EH (cell line): Measurements from ENCODE around the gene GNB5.
A peak's percentile ranks its signal among the peaks of the same experiment; 100 is the strongest.
"Not testable (repeated sequence)": the region's sequence is repeated elsewhere in the genome, so short reads cannot be mapped to it uniquely, and the experiment has no call there.

Experiments used
- DNase-seq: peaks from one replicate; pipeline ENCODE4 v3.0.0-alpha.2; 2015; ENCODE audit warnings: low read depth

Gene GNB5

DNA sequence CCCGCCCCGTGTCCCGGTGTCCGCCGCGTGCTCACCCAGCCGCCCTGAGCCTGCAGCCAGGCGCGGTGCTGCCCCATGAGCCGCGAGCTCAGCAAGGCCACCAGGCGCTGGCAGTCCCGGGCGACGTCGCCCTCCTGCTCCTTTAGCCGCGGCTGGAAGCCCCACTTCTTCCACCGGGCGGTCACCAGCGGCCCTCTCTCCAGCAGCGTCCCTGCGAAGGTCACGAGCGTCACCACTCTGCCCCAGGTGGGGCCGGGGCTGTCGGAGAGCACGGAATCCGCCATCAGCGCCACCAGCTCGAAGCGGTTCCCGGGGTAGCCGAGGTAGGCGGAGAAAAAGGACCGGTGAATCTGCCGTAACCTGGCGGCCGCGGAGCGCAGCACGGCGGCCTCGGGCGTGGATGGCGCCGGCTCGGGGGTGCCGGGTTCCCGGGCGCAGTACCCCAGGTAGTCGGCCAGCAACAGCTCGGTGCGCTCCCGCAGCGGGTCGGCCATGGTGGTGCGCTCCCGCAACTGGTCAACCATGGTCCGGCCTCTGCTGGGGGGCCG, 78.9 kb downstream of the GNB5 start:
- peak; percentile 31 for DNase-seq

DNA sequence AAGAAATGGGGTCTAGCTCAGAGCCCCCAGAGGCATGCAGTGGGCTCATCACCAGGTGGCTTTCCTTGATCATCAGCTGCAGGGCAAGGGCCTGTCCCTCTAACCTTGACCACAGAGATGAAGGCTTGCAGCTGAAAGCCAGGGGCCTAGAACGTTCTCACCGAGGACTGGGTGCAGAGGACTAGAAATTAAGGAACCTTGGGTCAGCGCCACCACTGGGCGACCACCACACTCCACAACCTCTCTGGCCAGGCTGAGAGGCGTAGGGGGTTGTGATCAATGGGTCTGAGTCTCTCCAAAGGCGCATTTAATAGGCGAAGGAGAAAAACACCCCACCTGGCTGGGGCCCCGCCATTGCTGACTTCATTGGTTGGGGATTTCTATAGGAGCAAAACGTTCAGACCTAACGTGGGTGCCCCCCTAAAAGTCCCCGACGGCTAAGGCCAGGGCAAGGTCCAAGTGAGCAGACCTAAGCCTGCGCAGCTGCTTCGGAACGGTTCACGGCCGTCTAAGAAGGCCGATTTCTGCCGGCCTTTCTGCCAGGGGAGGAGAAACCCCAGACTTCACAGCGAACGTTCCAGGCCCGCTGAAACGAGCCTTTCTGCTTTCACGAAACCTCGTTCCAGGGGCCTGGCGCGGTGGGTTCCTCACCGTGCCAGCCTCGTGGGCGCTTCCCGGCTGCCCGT, 79.5 kb downstream of the GNB5 start:
- no peak for DNase-seq

DNA sequence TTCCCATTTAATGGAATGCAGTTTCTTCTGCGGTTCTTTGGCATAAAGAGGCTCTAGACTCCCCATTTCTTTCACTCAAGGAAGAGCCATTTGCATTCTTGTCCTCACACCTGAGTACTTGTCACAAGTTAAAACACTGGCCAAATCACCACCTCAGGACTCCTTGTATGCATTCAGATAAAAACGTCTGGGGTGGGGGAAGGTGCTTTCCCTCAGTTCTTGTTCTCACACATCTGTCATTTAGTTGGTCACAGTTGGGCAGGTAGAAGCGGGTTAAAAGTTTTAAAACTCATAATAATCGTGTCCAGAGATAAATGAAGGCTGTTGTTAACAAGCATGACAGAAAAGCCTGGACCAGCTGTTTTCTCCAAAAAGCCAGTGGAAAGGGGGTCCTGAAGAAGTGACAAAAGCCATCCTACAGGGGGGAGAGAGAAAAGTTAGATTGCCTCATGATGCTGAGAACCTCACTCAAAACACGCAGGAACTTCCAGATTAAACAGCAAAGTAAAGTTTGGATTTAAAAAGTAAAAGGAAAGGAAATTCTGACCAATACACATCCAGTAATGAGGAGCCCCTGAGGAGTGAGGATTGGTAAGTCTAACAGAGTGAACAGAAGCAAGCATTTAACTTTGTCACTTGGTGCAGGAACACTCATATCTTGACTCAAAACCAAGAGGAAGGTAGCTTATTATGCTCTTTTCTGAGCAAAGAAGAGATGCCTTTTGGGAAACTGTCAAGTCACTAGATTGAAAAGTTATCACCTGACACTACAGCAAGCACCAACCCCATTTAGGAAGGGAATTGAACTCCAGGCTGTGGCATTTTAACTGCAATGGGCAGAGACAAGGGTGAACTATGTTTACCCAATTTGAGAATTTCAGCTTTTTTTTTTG, 81.4 kb downstream of the GNB5 start:
- no peak for DNase-seq

DNA sequence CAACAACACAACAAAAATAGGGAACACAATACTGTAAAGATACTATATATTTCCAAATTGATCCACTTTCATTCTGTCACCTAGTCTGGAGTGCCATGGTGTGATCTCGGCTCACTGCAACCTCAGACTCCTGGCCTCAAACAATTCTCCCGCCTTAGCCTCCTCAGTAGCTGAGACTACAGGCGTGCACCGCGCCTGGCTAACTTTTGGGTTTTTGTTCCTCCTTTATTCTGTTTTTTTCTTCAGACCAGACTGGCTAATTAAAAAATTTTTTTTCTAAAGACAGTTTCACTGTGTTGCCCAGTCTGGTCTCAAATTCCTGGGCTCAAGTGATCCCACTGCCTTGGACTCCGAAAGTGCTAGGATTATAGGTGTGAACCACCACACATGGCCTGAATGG, 84.0 kb downstream of the GNB5 start:
- no peak for DNase-seq

DNA sequence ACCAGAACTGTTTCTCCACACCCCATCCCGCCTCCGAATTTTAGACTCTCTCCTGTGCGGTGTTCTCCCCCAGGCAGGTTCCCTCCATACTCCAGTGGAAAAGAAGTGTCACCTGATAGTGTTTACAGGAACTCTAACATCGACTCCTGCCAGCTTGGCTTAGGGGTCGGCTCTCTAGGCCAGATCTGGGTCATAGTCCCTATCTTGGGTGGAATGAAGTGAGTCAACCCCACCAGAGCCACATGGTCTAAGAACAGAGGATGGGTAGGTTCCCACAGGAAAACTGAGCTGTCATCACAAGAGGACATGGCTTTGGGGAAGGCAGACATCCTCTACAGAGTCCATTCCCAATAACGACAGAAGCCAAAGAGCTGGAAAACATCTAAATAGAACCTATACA, 84.6 kb downstream of the GNB5 start:
- DNase-seq = no peak

DNA sequence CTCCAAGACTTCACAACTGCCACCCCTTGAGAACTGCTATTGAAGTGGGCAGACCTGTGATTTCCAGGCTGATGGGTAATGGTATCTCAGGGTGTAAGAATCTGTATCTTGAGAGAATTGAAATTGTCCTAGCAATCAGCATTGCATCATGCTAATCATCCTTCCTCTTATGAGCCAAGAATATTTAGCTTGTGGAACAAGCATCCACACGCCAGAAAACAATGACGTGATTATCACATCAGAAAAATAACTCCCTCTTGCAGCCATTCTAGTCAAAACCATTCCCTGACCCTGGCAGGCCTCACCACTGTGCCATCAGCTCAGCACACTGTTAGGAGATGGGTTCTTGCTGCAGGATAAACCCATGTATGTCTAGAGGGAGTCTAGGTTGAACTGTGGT, 85.3 kb downstream of the GNB5 start:
- no peak for DNase-seq

DNA sequence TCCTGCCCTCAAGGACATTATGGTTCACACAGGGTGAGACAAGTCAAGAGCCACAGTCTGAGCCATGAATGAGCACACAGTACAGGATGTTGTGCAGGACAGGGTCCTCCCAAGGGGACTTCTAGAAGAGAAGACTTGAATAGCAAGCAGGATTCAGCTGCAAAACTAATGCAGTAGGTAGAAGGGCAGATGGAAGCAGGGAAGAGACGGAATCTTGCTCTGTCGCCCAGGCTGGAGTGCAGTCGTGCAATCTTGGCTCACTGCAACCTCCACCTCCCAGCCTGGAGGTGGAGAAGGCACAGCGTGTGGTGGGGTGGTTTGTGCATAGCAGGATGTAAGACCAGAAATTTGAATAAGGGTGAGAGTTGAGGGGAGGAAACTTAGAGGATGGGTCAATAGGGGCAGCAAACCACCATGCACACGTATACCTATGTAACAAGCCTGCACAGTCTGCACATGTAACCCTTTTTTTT, 86.6 kb downstream of the GNB5 start:
- DNase-seq = no peak

DNA sequence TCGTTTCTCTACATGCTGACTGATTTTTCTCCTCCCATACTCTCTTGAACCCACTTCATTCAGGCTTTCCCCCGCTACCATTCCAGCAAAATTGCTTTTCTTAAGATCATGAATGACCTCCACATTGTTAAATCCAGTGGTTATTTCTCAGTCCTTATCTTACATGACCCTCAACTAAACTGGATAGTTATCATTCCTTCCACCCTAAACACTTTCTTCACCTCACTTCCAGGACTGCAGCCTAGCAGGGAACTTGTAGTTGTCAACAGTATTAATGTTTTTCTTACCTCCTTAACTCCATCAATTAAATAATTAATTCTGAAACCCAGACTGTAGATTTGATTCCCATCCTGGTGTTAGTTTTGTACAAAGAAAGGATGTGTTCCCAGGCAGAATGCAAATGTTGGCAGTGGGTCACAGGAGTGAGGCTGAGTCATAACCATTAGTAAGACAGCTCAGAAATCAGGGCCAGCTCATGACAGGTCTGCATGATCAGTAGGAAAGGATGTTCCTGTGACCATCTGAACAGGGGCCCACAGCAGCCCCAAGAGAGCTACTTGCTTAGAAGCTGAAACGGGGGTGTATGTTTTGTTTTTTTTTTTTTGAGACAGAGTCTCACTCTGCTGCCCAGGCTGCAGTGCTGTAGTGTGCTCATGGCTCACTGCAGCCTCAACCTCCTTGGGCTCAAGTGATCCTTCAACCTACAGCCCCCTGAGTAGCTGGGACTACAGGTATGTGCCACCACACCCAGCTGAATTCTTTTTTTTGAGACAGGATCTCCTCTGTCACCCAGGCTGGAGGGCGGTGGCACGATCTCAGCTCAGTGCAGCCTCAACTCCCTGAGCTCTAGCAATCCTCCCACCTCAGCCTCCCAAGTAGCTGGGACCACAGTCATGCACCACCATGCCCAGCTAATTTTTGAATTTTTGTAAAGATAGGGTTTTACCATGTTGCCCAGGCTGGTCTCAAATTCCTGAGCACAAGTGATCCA, 87.7 kb downstream of the GNB5 start:
- peak; percentile 96 for DNase-seq

DNA sequence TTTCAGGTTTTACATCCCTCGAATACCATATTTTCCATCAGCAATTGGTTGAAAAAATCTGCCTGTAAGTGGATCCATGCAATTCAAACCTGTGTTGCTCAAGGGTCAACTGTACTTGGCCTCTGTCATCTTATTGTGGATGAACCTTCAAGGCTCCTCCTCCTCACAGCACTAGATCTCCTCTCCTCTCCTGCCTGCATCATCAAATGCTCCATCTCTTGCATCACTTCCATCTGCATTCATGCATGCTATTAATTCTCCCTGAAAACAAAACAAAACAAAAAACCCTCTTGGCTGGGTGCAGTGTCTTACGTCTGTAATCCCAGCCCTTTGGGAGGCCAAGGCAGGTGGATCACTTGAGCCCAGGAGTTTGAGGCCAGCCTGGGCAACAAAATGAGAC, 88.7 kb downstream of the GNB5 start:
- DNase-seq = peak; percentile 85

DNA sequence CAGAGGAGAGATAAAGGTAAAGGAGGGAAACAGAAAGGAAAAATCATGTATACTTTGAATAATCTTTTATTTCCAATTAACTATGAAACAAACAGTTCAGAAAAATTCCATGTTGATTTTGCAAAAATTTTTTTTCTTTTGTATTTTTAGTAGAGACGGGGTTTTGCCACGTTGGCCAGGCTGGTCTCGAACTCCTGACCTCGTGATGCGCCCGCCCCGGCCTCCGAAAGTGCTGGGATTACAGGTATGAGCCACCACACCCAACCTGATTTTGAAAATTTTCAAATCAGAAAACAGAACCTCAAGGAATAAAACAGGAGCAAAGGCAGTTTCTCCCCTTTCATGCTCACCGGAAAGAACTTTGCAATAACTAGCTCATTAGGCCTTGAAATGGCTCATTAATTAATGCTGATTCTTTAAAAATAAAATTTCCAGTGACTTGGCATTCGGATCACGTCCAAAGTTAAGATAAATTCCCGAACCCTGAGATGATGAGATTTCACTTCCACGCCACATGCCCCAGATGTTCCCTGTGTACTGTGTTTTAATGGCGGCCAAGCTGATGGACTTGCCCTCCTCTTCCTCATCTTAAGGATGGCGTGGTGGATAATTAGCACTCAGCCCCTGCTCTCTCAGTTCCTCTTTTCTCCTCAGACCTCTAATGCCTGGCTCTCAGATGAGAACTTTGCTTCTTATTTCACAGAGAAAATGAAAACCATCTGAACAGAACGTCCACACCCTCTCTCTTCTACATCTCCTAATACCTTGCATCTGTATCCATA, 89.5 kb downstream of the GNB5 start:
- no peak for DNase-seq

DNA sequence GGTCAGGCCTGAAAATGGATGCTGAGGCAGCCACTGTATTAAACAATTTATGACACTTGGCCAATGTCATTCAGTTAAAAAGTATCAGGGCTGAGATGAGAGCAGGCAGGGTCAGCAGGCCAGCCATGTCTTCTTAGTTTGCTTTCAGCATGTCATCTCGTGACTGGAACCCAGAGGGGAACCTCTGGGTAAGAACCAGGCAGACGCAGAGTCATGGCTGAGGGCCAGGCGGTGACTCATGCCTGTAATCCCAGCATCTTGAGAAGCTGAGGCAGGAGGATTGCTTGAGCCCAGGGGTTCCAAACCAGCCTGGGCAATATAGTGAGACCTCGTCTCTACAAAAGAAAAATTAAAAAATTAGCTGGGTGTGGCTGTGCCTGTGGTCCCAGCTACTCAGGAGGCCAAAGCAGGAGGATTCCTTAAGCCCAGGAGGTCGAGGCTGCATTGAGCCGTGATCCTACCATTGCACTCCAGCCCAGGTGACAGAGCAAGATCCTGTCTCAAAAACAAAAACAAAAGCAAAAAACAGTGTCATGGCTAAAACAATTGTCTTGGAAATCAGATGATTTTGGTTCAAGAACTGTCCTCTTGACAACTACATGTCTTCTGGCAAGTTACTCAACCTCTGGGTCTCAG, 90.3 kb downstream of the GNB5 start:
- peak; percentile 96 for DNase-seq

DNA sequence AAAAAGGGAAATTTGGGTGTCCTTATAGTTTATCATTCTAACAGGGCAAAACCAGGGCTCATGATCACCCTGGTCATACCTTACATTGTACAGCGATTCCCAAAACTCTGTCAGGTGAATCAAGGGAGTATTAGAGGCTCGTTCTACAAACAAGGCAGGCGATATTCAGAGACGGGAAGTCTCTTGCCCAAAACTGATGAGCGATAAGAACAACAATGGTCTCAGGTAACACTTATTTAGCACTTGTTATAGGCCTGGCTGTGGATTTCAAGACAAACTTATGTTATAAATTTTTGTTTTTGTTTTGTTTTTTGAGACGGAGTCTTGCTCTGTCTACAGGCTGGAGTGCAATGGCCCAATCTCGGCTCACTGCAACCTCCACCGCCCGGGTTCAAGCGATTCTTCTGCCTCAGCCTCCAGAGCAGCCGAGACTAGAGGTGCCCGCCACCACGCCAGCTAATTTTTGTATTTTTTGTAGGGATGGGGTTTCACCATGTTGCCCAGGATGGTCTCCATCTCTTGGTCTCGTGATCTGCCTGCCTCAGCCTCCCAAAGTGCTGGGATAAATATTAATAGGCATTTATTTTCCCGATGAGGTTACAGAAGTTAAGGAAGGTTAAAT, 91.4 kb downstream of the GNB5 start:
- no peak for DNase-seq

DNA sequence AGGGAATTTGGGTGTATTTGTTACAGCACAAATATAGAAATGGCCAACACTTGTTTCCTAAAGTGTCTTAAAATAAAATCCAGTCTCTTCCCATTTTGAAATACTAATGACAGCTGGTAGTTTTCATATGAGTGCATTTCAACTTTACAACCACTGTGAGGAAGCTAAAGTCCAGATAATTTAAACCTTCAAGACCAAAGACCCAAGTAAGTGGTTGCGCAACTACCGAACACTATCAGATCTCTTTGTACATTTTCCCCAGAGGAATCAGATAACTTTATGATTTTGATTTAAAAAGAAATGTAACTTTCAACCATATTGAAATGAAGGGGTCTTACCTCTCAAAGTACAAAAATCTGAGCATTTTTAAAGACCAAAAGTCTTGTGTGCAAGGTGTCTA, 92.9 kb downstream of the GNB5 start:
- DNase-seq = no peak

DNA sequence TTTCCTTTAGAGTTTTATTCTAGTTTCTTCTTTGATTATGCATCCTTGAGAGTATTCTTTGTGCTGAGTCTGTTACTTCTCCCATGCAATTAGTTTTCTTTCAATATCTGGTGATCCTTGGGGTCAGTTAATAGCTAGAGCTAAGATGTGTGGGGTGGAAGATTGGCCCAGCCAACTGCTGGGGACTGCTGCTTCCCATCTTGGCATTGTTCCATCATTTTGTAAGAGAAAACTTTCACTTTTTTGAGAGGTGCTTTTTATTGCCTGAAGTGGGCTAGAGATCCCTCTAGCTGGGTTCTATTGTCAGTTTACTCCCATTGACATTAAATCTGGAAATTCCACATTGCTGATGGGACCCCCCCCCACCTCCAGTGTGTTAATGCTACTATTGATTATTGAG, 94.0 kb downstream of the GNB5 start:
- DNase-seq = no peak

DNA sequence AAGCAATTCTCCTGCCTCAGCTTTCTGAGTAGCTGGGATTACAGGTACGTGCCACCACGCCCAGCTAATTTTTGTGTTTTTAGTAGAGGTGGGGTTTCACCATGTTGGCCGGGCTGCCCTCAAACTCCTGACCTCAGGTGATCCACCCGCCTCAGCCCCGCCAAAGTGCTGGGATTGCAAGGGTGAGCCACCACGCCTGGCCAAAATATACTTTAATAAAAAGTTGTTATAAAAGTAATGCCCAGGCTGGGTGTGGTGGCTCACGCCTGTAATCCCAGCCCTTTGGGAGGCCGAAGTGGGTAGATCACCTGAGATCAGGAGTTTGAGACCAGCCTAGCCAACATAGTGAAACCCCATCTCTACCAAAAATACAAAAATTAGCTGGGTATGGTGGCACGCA, 94.7 kb downstream of the GNB5 start:
- not testable (repeated sequence) for DNase-seq

DNA sequence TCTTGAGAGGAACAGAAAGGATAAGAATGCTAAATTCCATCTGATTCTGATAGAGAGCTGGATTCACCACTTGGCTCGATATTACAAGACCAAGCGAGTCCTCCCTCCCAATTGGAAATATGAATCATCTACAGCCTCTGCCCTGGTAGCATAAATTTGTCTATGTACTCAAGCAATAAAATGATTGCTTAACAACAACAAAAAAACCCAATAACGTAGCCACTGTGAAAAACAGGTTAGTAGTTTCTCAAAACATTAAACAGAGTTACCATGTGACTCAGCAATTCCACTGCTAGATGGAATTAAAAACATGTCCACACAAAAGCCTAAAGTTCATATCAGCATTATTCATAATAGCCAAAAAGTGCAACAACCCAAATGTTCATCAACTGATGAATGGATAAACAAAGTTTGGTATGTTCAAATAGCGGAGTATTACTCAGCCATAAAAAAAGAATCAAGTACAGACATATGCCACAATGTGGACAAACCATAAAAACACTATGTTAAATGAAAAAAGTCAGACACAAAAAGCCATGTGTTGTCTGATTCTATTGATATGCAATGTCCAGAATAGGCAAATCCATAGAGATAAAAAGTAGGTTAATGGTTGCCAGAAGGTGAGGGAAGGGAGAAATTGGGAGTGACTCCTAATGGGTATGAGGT, 95.5 kb downstream of the GNB5 start:
- DNase-seq = peak; percentile 96

DNA sequence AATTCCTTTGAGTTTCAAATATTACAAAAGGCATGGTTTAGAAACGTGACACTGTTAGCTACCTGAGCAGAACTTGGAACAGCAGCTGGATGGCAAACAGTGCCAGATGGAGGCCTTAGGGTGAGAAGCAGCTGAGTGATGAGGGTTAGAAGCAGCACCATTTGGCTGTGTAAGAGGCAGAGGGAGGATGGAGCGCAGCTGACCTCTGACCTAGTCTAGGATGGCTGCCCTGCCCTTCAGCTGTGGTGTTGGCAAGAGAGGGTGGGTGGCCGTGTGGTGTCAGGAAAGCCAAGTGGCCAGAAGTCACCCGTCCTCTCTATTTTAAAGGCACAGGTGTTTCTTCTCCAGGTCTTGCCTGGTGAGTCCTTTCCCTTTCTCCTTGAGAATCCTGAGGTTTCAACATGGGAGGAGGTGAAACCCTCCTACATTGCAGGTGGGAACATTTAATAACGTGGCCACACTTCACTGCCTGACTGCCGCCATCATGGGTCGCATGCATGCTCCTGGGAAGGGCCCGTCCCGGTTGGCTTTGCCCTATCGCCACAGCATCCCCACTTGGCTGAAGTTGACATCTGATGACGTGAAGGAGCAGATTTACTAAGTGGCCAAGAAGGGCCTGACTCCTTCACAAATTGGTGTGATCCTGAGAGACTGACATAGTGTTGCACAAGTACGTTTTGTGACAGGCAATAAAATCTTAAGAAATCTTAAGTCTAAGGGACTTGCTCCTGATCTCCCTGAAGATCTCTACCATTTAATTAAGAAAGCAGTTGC, 96.2 kb downstream of the GNB5 start:
- no peak for DNase-seq
